ENCODE results near the gene PPM1G.

PPM1G gene, protein sequence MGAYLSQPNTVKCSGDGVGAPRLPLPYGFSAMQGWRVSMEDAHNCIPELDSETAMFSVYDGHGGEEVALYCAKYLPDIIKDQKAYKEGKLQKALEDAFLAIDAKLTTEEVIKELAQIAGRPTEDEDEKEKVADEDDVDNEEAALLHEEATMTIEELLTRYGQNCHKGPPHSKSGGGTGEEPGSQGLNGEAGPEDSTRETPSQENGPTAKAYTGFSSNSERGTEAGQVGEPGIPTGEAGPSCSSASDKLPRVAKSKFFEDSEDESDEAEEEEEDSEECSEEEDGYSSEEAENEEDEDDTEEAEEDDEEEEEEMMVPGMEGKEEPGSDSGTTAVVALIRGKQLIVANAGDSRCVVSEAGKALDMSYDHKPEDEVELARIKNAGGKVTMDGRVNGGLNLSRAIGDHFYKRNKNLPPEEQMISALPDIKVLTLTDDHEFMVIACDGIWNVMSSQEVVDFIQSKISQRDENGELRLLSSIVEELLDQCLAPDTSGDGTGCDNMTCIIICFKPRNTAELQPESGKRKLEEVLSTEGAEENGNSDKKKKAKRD

DNA sequence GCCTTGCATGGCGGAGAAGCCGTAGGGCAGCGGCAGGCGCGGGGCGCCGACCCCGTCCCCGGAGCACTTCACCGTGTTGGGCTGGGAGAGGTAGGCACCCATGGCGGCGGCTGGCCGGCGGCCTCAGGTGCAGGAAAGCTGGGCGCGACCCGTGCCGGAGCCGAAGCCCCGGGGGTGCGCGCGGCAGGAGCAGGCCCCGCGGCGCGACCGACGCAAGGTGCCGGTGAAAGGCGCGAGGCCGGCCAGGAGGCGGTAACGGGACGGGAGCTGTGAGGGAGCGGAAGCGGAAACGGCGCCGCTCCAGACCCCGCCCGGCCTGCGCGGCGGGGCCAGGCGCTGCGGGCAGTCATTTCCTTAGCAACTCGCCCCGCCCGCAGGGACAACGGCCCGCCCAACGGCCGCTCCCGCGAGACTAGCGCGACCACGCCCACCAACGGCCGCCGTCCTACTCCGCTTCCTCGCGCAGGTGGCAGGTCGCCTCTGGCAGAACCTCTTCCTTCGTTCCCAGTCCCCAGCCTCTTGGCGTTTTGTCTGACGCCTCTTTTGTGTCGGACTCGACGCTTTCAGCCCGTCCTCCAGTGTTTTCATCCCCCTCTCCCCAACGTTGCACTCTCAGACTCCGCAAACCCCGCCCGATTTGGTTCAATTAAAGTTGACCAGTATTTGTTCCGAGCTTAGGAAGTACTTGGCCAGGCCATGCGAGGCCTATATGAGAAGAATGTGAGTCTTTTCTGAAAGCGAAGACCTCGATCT is at the start of gene PPM1G:
PPM1G (minus strand) TSS at position 271 of the 753 bp plus-strand sequence; CDS start at position 102, 169 bp downstream.
- DNase-seq (ENCODE audit: insufficient read length, low spot score) = peak; percentile 68
- no peak for FAIRE-seq
- TF ChIP-seq, protein P1, sequence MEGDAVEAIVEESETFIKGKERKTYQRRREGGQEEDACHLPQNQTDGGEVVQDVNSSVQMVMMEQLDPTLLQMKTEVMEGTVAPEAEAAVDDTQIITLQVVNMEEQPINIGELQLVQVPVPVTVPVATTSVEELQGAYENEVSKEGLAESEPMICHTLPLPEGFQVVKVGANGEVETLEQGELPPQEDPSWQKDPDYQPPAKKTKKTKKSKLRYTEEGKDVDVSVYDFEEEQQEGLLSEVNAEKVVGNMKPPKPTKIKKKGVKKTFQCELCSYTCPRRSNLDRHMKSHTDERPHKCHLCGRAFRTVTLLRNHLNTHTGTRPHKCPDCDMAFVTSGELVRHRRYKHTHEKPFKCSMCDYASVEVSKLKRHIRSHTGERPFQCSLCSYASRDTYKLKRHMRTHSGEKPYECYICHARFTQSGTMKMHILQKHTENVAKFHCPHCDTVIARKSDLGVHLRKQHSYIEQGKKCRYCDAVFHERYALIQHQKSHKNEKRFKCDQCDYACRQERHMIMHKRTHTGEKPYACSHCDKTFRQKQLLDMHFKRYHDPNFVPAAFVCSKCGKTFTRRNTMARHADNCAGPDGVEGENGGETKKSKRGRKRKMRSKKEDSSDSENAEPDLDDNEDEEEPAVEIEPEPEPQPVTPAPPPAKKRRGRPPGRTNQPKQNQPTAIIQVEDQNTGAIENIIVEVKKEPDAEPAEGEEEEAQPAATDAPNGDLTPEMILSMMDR (IDR thresholded peaks at IDR 0.05; ENCODE audit: insufficient read depth, missing control alignments) = no peak

DNA sequence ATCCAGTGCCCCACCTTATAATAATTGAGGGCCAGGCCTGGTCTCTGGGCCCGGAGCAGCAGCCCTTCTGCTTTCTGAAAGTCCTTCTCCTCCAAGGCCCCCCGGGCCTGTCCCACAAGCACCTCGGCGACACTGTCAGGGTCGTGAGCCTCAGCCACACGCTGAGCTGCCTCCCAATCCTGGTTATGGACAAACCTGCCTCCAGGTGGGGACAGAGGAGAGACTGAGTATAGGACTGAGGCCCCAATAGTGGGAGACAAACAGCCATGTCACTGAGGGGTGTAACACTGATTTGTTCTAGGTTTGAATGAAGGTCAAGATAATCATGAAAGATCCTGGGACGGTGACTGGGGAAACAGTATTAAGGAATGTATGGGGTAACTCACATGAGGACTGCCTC is 44.6 kb upstream of the PPM1G start:
- DNase-seq (ENCODE audit: insufficient read length, low spot score) (no peak), FAIRE-seq (no peak)
- TF ChIP-seq, protein P1 (IDR thresholded peaks at IDR 0.05; ENCODE audit: insufficient read depth, missing control alignments) = no peak

DNA sequence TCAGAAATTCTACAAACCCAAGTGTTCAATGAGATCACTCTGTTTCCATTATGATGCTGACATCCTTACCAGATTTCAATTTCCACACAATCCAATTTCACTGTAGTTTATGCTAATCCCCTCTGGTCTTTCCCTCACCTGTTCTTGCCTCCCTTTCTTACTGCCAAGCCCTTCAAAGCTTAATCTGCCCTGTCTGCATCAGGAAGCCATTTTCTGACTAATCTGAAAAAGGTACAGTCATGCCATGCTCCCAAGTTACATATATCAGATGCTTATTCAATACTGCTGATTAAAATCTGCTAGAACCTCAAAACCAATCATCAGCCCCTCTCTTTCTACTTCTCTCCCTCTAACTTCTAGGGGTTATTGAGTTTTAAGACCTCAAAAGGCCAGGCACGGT is 41.7 kb upstream of the PPM1G start:
- TF ChIP-seq, protein P1 (IDR thresholded peaks at IDR 0.05; ENCODE audit: insufficient read depth, missing control alignments) = no peak
- no peak for DNase-seq (ENCODE audit: insufficient read length, low spot score)
- FAIRE-seq = no peak

DNA sequence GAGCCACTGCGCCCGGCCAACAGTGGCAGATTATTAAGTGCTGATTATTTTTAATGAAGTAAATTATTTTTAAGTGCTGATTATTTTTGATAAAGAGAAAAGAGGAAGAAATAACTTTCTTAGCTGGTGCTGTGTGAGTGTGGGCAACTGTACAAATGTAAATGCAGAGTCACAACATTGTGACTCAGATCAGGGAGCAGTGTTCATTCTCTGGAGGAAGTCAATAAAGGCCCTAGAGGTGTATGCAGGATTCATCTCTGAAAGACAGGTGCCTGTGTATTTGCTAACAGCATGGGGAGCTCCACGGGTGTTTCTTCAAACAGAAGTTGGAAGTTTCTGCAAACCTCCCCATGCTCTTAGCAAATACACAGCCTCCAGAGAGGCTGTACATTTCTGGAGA is 39.0 kb upstream of the PPM1G start:
- FAIRE-seq (no peak), DNase-seq (ENCODE audit: insufficient read length, low spot score) (no peak)
- TF ChIP-seq, protein P1 (IDR thresholded peaks at IDR 0.05; ENCODE audit: insufficient read depth, missing control alignments) = no peak

DNA sequence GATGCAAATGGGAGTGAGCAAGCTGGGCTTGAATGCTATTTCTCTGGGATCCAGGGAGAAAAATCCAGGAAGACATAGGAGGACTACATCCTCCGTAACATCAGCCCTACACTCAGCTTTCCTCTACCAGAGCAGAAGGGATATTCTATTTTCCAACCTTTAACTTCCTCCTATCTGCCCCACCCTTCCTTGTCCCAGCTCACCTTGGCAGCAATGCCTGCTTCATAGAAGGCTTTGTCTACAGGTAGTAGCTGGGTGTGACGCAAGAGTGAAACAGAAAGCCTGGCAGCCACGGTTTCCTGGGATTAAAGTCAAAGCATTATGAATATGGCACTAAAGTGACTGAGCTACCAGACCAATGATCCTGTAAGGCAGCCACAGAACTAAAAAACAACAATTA is 36.7 kb upstream of the PPM1G start:
- FAIRE-seq (no peak), DNase-seq (ENCODE audit: insufficient read length, low spot score) (no peak)
- TF ChIP-seq, protein P1 (IDR thresholded peaks at IDR 0.05; ENCODE audit: insufficient read depth, missing control alignments) = no peak

DNA sequence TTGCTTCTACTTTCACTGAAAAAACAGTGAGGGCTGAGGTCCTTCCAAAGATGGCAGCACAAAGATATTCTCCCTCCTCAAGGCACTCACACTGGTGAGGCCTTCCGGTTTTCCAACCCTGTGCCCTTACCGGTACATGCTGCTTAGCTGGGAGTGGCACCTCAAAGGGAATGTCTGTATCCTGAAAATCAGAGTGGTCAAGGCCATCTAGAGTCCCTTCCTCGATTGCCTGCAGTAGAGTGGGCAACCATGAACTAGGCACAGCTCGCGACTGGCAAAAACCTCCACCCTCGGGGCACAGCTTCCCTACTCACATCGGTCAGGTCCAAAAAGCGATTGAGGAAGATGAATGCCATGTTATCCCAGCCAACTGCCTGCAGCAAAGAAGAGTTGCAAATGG is 36.2 kb upstream of the PPM1G start:
- FAIRE-seq = no peak
- DNase-seq (ENCODE audit: insufficient read length, low spot score) = no peak
- TF ChIP-seq, protein P1 (IDR thresholded peaks at IDR 0.05; ENCODE audit: insufficient read depth, missing control alignments) = no peak

All from D721Med (cell line).